GM13976 (cell line): ENCODE results near the gene TPM1.

Source experiments
- DNase-seq: peaks from one replicate; pipeline ENCODE4 v3.0.0; 2012; ENCODE audit warnings: low spot score
- CTCF ChIP-seq: IDR thresholded peaks from 2 replicates; pipeline ENCODE4 v1.5.1; 2012; ENCODE audit warnings: borderline replicate concordance, mild to moderate bottlenecking; ENCODE audit not compliant: insufficient read depth; ENCODE audit errors: extremely low read depth, missing control alignments, control extremely low read depth
- in situ Hi-C: fragments of 300-500 bp; cut with MboI; formaldehyde crosslinking; loops from one replicate; pipeline ENCODE4 v1.12.0; 2022; ENCODE audit warnings: low sequenced_read_pairs, mixed read lengths, inconsistent platforms; ENCODE audit not compliant: unreplicated experiment

The TPM1 gene

GRCh38 chr15:63063164-63063756 is 20.7 kb downstream of the TPM1 start:
- TF ChIP-seq CTCF = no peak
- in situ Hi-C loops = no loop called here
- DNase-seq = no peak

- in situ Hi-C loops = no loop called here
- TF ChIP-seq CTCF = no peak
- DNase-seq = no peak
Measured at GRCh38 chr15:63063877-63064409, 21.4 kb downstream of the TPM1 start.

GRCh38 chr15:63065262-63066221 is 23.0 kb downstream of the TPM1 start:
- no peak for DNase-seq
- in situ Hi-C loops = no loop called here
- TF ChIP-seq CTCF = no peak

- DNase-seq = no peak
- in situ Hi-C loops = no loop called here
- TF ChIP-seq CTCF = no peak
Measured at GRCh38 chr15:63066272-63066671, 23.7 kb downstream of the TPM1 start.

- in situ Hi-C loops = no loop called here
- DNase-seq = no peak
Measured at GRCh38 chr15:63067306-63067705, 24.8 kb downstream of the TPM1 start.

More at GRCh38 chr15:63067306-63067705, 24.8 kb downstream of the TPM1 start:
- TF ChIP-seq CTCF = no peak
